WI38 (cell line): Measurements from ENCODE around the gene NEU4.

Experiments used
- H3K4me3 ChIP-seq: 2 replicates; pipeline ENCODE4 v1.5.1; 2011; ENCODE audit warnings: low read depth, mild to moderate bottlenecking, control low read depth, low read length
- CTCF ChIP-seq: IDR thresholded peaks from 2 replicates; pipeline ENCODE4 v1.5.1; 2012; ENCODE audit warnings: low read depth, mild to moderate bottlenecking, control low read depth, low read length

Gene NEU4

GRCh38 chr2:241837197-241837965 lies 28.4 kb downstream of the NEU4 start:
- no peak for TF ChIP-seq CTCF
- no peak overlapping the region for H3K4me3 ChIP-seq

GRCh38 chr2:241841181-241842066 lies 32.4 kb downstream of the NEU4 start:
- no peak overlapping the region for H3K4me3 ChIP-seq
- no peak for TF ChIP-seq CTCF

- TF ChIP-seq CTCF = no peak
- no peak overlapping the region for H3K4me3 ChIP-seq
These were observed 33.0 kb downstream of the NEU4 start for GRCh38 chr2:241842067-241842415.

GRCh38 chr2:241842620-241843211 lies 33.7 kb downstream of the NEU4 start:
- H3K4me3 ChIP-seq = no peak overlapping the region
- TF ChIP-seq CTCF = no peak

- H3K4me3 ChIP-seq = no peak overlapping the region
- TF ChIP-seq CTCF = no peak
These were observed 34.5 kb downstream of the NEU4 start for GRCh38 chr2:241843321-241844065.

- TF ChIP-seq CTCF = no peak
- H3K4me3 ChIP-seq = no peak overlapping the region
These were observed 35.2 kb downstream of the NEU4 start for GRCh38 chr2:241844066-241844728.
